ENCODE data around the gene PRUNE2. TPM values are rescaled to one million over a fixed set of nuclear protein-coding genes. Genes with fewer than 3 reads are reported as not detected.

The PRUNE2 gene
- polyA plus RNA-seq, 3 donors = 0.72 to 1.8 (median 1.5) TPM

GRCh38 chr9:76891874-76892273 lies 14.0 kb downstream of the PRUNE2 start:
- Histone ChIP-seq H3K4me3 (replicated peaks in 1 of 3; ENCODE audit: low read depth in 2 of 3, low read length in 3 of 3) (no peak overlapping the region), H3K27ac (ENCODE audit: low read depth in 1 of 2, low read length in 2 of 2) (no peak overlapping the region), H3K36me3 (replicated peaks in 1 of 2; ENCODE audit: control insufficient read depth in 1 of 2, insufficient read depth in 2 of 2, low read length in 2 of 2) (no peaks in the 10 kb centered on the region), H3K9ac (ENCODE audit: insufficient read depth, low read length, poor library complexity, severe bottlenecking) (no peak overlapping the region), H3K9me3 (replicated peaks in 1 of 2; ENCODE audit: control insufficient read depth in 1 of 2, insufficient read depth in 1 of 2, low read length in 2 of 2) (no peaks in the 10 kb centered on the region), H3K27me3 (ENCODE audit: control insufficient read depth in 2 of 2, insufficient read depth in 2 of 2, low read length in 2 of 2) (no peaks in the 10 kb centered on the region), H4K20me1 (ENCODE audit: insufficient read depth, low read length) (no peaks in the 10 kb centered on the region), H3K4me1 (ENCODE audit: control insufficient read depth in 1 of 2, insufficient read depth in 2 of 2, low read length in 2 of 2) (no peaks in the 10 kb centered on the region), H2AFZ (ENCODE audit: insufficient read depth, low read depth, low read length, poor library complexity, severe bottlenecking) (no peak overlapping the region), H3K4me2 (replicated peaks; ENCODE audit: extremely low read depth, low read length, poor library complexity, severe bottlenecking) (no peak overlapping the region), H3K79me2 (ENCODE audit: insufficient read depth, low read length) (no peaks in the 10 kb centered on the region)
- WGBS (ENCODE audit: insufficient coverage) = 100% methylated on average over 1 of the region's 5 CpGs
- no peak overlapping the region for H3K27ac Mint-ChIP-seq
- H3K4me3 Mint-ChIP-seq = no peak overlapping the region
- intact Hi-C loops (cut with micrococcal nuclease) = no loop called here
- H3K9me3 Mint-ChIP-seq = peaks cover 0 to 3% (median 0%) of the 10 kb centered on the region in 7 donors
- H3K27me3 Mint-ChIP-seq (ENCODE audit: low read depth in 3 of 3) = peaks cover 3 to 9% (median 6%) of the 10 kb centered on the region in 3 donors
- no peak for TF ChIP-seq CTCF (IDR thresholded peaks at IDR 0.05)
- H3K36me3 Mint-ChIP-seq = no peaks in the 10 kb centered on the region
- H3K4me1 Mint-ChIP-seq = no peaks in the 10 kb centered on the region
- no peak for DNase-seq

GRCh38 chr9:76891279-76891678 lies 14.6 kb downstream of the PRUNE2 start:
- H3K27ac Mint-ChIP-seq = no peak overlapping the region
- no peaks in the 10 kb centered on the region for H3K9me3 Mint-ChIP-seq
- no peaks in the 10 kb centered on the region for H3K9me3 ChIP-seq (replicated peaks in 1 of 2; ENCODE audit: control insufficient read depth in 1 of 2, insufficient read depth in 1 of 2, low read length in 2 of 2)
- H3K4me1 Mint-ChIP-seq = no peaks in the 10 kb centered on the region
- H3K36me3 Mint-ChIP-seq = no peaks in the 10 kb centered on the region
- H2AFZ ChIP-seq (ENCODE audit: insufficient read depth, low read depth, low read length, poor library complexity, severe bottlenecking) = no peak overlapping the region
- no peaks in the 10 kb centered on the region for H4K20me1 ChIP-seq (ENCODE audit: insufficient read depth, low read length)
- no peaks in the 10 kb centered on the region for H3K4me1 ChIP-seq (ENCODE audit: control insufficient read depth in 1 of 2, insufficient read depth in 2 of 2, low read length in 2 of 2)
- no peak overlapping the region for H3K4me3 ChIP-seq (replicated peaks in 1 of 3; ENCODE audit: low read depth in 2 of 3, low read length in 3 of 3)
- DNase-seq = no peak
- no peak overlapping the region for H3K4me2 ChIP-seq (replicated peaks; ENCODE audit: extremely low read depth, low read length, poor library complexity, severe bottlenecking)
- H3K9ac ChIP-seq (ENCODE audit: insufficient read depth, low read length, poor library complexity, severe bottlenecking) = no peak overlapping the region
- H3K36me3 ChIP-seq (replicated peaks in 1 of 2; ENCODE audit: control insufficient read depth in 1 of 2, insufficient read depth in 2 of 2, low read length in 2 of 2) = no peaks in the 10 kb centered on the region
- no peak for TF ChIP-seq CTCF (IDR thresholded peaks at IDR 0.05)
- H3K79me2 ChIP-seq (ENCODE audit: insufficient read depth, low read length) = no peaks in the 10 kb centered on the region
- H3K27me3 ChIP-seq (ENCODE audit: control insufficient read depth in 2 of 2, insufficient read depth in 2 of 2, low read length in 2 of 2) = no peaks in the 10 kb centered on the region
- H3K4me3 Mint-ChIP-seq = no peak overlapping the region
- WGBS (ENCODE audit: insufficient coverage) = 98% methylated on average over 4 of the region's 5 CpGs
- intact Hi-C loops (cut with micrococcal nuclease) = no loop called here
- H3K27me3 Mint-ChIP-seq (ENCODE audit: low read depth in 3 of 3) = peaks cover 3 to 7% (median 7%) of the 10 kb centered on the region in 3 donors
- H3K27ac ChIP-seq (ENCODE audit: low read depth in 1 of 2, low read length in 2 of 2) = no peak overlapping the region

All from CD14-positive monocyte (primary cell).